DMS153 treated with DMSO at 0.1 percent for 48 hours (cell line): Measurements from ENCODE around the gene CCDC107.
"Not testable (repeated sequence)": the region's sequence is repeated elsewhere in the genome, so short reads cannot be mapped to it uniquely, and the experiment has no call there.

Source experiments
- DNase-seq: peaks from one replicate; lab custom pipeline; 2025; ENCODE audit not compliant: unreplicated experiment; lab: John Stamatoyannopoulos, UW

The CCDC107 gene

GRCh38 chr9:35658137-35658967, at the start of gene CCDC107:
TSS of gene CCDC107 (plus strand) at chr9:35658292. CDS start at chr9:35658380, 88 bp downstream.
- DNase-seq = peak; percentile 77

GRCh38 chr9:35609001-35609819, 48.9 kb upstream of the CCDC107 start:
- no peak for DNase-seq

- no peak for DNase-seq
These were observed 48.3 kb upstream of the CCDC107 start for GRCh38 chr9:35609820-35610163.

- no peak for DNase-seq
These were observed 46.8 kb upstream of the CCDC107 start for GRCh38 chr9:35611230-35611797.

GRCh38 chr9:35612066-35612465, 46.0 kb upstream of the CCDC107 start:
- not testable (repeated sequence) for DNase-seq

GRCh38 chr9:35612843-35613242, 45.2 kb upstream of the CCDC107 start:
- DNase-seq = no peak

- DNase-seq = no peak
These were observed 42.0 kb upstream of the CCDC107 start for GRCh38 chr9:35615981-35616680.

- DNase-seq = peak; percentile 53
These were observed 41.2 kb upstream of the CCDC107 start for GRCh38 chr9:35616681-35617459.

- DNase-seq = no peak
These were observed 40.5 kb upstream of the CCDC107 start for GRCh38 chr9:35617548-35617947.

- DNase-seq = no peak
These were observed 39.8 kb upstream of the CCDC107 start, which contains the start of gene CD72 for GRCh38 chr9:35618325-35618727. TSS of gene CD72 (minus strand) at chr9:35618413. CDS start at chr9:35618303, 110 bp downstream.

- no peak for DNase-seq
These were observed 39.0 kb upstream of the CCDC107 start for GRCh38 chr9:35618854-35619799.

- no peak for DNase-seq
These were observed 38.3 kb upstream of the CCDC107 start for GRCh38 chr9:35619800-35620158.

- DNase-seq = no peak
These were observed 30.5 kb upstream of the CCDC107 start for GRCh38 chr9:35627575-35627974.

GRCh38 chr9:35628389-35628991, 29.6 kb upstream of the CCDC107 start:
- DNase-seq = no peak

GRCh38 chr9:35629597-35629996, 28.5 kb upstream of the CCDC107 start:
- DNase-seq = no peak

GRCh38 chr9:35635730-35636129, 22.4 kb upstream of the CCDC107 start:
- DNase-seq = no peak

GRCh38 chr9:35636135-35636876, 21.8 kb upstream of the CCDC107 start:
- no peak for DNase-seq

- DNase-seq = not testable (repeated sequence)
These were observed 21.2 kb upstream of the CCDC107 start for GRCh38 chr9:35636877-35637246.
